Measurements from ENCODE around the gene NMNAT3.

Gene NMNAT3

DNA sequence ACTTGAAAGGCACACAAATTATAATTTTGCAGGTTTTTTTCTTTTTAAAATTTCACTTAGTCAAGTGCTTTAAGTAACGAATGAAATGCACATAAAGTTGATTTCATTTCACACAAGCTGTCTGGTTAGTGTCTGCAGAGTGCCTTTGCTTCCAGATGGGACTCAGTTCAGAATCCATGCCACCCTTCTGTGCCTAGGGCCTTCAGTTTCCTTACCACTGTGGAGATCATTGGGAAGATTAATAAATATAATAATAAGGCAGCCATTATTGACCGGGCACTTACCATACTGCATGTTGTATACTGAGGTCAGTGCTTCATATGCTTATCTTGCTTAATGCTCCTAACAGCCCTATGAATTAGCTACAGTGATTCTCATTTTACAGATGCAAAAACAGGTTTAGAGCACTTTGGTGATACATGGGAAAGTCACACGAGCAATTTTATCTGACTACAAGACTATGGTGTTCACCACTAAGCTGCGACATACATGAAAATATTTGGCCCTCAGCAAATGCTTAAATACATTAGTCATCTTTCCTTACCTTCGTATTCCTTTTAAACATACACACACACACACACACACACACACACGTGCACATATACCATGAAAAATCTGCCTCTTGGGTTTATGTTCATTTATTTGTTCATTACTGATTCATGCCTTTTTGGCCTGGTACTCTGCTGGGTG lies 3.1 kb downstream of the NMNAT3 start:
- no peak for DNase-seq

DNA sequence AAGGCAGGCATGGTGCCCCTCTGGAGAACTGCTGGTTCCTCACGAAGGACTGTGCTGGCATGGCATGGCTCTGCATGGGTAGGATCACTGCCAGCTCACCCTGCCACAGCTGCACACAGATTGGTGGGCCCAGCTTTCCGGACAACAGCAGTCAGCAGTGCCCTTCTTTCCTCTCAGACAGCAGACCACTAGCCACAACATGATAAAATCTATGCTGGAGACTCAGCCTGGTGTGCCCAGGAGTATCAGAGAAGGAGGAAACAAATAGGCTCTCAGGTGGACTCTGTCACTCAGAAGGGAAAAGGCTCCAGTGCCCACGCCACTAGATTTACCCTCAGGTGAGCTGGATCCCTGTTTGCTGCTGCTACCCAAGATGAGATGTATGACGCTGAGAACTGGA lies 4.9 kb downstream of the NMNAT3 start:
- DNase-seq = no peak

- no peak for DNase-seq
Observed at GRCh38 chr3:139671863-139672646, 5.7 kb downstream of the NMNAT3 start.

DNA sequence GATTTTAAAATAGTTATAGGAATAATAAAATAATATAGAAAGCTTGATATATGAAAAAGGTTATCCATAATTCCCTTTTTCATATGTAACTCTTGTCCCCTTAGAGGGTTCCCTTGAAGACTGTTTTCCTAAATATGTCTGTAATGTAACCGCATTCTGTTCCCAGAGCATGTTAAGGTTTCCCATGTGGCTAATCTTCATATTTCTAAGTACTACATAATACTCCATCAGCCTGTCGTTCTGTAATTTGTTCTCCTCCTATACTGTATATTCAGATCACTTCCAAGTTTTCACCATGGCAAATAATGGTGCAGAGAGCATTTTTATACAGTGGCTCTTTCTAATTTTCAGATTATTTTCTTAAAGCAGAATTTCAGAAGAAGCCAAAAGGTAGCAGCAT lies 6.7 kb downstream of the NMNAT3 start:
- no peak for DNase-seq

DNA sequence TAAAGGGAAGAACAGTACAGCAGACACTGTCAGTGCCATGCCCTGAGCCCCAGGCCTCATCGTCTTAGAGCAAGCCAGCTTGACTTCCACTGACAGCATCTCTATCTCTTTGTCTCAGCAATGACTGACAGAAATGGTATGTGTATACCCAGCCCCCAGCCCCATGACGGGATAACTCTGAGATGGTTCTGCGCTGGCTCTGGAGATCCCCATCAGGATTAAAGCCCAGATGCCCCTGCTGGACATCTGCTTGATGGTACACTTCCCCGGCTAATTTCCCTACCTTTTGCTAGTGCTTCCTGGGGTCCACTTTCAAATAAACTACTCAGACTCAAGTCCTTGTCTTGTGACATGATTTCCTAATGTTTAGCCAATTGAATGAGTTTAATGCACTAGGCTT lies 7.6 kb downstream of the NMNAT3 start:
- DNase-seq = no peak

DNA sequence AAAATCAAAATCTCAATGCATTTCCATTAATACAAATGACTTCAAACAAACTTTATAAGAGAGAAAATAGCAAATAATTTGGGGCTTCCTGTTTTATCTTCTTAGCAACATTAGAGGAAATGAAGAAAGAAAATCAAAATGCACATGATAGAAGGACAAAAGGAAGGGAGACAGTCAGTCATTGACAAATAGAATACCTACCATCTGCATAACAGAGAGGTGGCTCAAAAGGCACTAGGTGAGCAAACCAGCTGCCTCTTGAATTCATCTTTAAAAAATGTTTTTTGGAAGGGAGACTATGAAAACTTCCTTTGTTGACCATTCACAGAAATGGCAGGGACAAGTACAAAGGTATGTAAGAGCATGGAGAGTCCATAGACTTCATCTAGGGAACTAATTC lies 9.4 kb downstream of the NMNAT3 start:
- DNase-seq = no peak

DNA sequence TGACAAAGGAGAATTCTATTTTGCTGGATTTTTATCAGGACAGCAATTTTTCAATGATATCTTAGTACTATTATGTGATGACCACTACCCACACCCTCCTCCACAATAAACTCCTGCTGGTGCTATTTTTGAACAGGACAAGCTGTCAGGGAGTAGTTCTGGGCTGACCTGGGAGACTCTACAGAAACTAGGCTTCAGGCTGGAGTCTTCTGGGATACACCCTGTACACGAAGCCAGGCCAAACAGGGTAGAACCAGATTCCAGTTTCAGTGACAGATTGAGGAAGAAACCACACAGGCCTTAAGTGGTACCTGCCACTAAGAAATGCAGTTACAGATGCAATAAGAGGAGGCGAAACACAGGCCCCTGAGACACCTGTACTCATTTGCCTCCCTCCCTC lies 12.8 kb downstream of the NMNAT3 start:
- DNase-seq = no peak

DNA sequence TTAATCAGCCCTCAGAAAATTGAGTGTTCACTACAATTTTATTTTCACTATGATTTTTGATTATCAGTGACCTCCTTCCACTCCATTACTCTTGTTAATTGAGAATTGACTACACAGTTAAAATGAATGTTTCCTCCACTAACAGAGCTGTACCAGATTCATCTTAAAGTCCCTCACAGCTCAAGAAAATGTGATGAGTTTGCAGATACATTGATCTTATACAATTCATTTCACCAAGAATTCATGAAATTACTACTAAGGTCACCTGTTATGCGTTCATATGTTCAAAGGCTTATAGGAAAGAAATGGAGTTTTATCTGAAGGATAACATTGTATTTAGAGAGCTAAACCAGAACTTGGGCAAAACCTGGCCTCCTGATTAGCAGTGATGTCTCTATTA lies 17.5 kb downstream of the NMNAT3 start:
- DNase-seq = no peak

DNA sequence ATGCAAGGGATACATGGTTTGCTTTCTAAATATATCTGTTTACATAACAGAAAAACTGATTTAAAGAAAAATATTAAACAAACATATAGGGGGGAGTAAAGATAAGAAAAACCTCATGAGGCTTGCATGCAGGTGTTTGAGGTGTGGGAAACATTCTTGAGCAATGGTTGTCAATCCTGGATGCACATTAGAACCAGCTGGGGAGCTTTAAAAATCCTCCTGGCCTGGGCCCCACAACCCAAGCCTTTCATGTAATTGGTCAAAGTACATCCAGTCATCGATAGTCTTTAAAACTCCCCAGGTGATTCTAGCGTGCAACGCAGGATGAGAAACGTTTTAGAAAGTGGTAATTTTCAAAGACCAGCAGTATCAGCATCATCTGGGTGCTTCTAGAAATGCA lies 18.3 kb downstream of the NMNAT3 start:
- no peak for DNase-seq

DNA sequence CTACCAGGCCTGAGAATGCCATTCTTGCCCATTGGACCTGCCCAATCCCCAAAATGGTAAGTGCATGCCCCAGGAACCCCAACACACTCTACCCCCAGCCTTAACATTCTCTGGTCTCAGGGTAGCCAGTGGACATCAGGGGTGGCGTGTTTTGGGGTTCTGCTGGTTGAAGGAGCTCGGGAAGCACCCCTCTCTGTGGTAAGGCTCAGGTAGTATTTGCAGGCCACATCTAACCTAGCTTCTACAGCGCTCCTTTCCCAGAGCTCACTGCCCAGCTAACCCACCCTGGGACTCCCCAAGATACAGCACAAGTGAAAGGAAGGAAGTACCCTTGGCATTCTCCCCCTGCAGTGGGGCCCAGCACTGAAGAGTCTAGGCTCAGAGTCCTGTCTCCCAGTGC lies 19.8 kb downstream of the NMNAT3 start:
- DNase-seq = no peak

- no peak for DNase-seq
Observed at GRCh38 chr3:139657434-139657833, 20.3 kb downstream of the NMNAT3 start.

- DNase-seq = no peak
Observed at GRCh38 chr3:139655909-139656595, 21.7 kb downstream of the NMNAT3 start.

DNA sequence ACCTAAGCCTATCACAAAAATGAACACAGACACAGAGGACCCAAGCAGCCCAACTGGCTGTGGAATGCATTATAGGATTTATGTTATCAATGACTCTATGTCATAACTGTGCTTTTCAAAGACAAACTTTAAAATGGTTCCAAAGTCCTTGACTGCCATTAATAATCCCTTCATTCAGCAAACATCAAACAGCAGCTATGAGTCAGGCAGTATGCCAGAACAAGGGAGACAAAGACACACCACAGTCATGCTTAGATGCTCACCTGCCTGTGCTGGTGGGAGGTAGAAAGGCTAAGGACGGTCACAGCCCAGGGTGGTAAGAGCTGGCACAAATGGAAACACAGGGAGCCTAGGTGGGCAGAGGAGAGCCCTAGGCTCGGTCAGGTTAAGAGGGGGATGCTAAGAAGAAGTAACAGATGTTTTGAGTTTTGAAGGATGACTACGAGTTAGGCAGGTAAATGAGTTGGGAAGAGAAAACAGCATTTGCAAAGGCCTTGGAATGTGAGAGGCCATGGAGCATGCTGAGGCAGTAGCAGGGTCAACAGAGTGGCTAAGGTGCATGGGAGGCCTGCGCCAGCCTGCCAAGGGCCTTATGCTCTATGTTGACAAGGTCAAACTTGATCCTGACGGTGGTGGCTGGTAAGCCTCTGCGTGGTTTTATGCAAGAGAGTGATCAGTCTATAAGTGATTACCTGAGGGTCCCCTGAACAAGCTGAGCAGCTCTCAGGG lies 23.0 kb downstream of the NMNAT3 start:
- DNase-seq = no peak

DNA sequence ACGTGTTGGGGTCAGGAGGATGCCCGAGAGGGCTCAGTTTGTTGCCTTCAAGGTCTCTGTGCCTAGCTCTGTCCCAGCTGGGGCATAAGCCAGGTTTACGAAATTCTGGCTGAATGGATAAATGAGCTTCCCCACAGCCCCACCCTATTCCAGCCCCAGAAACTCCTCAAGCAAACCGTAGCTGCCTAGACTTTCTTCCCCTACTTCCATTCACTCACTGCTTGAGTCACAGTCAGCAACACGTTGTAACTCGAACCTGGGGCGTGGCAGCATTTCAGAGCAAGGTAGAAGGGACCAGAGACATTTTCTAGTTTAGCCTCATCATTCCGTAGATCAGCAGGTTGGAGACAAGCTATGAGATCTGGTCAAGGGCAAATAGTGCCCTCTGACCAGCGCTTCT lies 24.2 kb downstream of the NMNAT3 start:
- DNase-seq = no peak

GRCh38 chr3:139652561-139652960 lies 25.2 kb downstream of the NMNAT3 start:
- DNase-seq = no peak

- no peak for DNase-seq
Observed at GRCh38 chr3:139647866-139648435, 29.8 kb downstream of the NMNAT3 start.

GRCh38 chr3:139646512-139646911 lies 31.3 kb downstream of the NMNAT3 start:
- DNase-seq = no peak

GRCh38 chr3:139642996-139643395 lies 34.8 kb downstream of the NMNAT3 start:
- DNase-seq = no peak

DNA sequence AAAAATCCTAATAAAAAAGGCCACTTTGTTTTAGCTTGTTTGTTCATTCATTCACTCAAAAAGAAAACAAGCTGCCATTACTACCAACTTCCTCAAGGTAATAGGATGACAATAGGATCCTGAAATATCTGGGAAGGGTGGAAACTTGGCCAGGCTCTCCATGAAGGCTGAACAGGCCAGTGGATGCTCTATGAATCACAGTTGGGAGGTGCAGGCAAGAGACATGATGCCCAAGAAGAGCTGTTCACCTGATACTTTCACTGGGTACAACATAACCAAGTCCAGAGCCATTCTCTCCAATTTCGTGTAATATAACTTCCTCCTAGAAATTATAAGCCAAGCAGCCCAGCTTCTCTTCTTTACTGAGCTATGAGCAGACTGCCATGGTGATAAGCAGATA lies 37.3 kb downstream of the NMNAT3 start:
- DNase-seq = no peak

DNA sequence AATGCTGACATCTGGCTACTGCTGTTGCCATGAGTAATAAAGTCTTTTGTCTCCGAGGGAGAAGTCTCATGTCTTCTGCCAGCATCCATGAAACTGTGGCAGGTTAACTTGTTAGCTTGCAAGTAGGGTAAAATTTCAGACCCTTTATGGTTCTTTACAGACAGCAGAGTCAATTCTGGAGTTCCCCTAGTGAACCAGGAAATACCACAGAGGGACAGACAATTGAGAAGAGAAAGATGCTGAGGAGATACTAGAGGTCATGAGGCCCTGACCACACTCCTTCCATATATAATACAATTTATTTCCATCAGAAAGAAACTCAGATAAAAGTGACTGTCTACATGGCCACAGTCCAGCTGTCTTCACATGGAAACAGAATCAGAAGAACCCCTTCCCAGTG lies 38.1 kb downstream of the NMNAT3 start:
- DNase-seq = no peak

DNA sequence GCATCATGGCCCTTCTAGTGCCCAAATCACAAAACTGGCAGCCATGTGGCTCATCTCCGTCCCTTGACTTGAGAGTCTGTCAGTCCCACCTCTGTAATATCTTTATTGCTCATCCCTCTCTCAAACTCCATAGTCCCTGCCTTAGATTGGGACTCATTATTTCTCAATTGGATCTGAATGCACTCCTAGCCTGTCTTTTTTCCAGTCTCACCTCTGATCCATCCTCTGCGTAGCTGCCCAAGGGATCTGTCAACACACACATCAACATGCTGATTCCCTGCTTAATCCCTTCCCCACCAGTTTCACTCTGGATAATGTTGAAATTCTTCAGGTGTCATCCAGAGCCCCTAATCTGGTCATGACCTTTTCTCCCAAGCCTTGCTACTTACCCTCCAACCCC lies 39.3 kb downstream of the NMNAT3 start:
- DNase-seq = no peak

DNA sequence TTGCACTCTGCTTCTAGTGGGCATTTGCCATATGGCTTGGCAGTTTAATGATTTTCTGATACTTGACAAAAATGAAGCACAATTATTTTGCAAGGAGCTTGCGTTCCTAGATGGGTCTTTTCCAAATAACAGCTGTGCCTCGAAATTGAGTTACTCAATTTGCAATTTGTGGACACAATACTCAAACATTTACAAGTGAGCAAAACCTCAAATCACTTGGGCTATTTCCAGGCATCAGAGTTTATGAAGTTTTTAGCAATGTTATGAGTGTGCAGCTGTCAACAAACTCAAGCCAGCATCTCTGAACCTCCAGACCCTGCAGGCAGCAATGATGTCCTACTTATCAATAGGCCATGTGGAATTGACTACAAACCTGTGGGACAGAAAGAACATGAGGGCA lies 41.3 kb downstream of the NMNAT3 start:
- DNase-seq = no peak

DNA sequence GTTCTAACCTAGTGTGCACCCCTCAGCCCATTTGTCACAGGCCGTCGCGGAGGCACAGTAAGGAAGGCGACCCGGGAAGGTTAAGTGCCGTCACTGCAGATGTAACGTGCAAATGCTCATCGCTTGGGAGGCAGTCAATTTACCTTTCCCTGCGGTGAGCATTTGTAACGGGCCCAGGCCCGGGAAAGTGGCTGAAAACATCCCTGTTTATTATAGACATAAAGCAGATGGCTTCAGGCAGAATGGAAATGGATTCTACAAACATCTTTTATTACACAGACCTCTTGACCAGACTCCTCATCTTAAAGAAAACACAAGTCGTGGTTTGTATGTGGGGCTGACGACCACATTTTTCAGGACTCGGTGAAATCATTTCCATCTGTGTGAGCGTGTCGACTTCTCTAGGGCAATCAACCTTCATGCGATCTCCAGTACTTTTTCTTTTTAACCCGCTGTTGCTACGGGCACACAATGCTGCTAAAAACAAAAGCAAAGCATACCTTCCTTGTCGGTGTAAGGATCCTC lies 43.6 kb downstream of the NMNAT3 start:
- no peak for DNase-seq
